T47D (cell line): ENCODE data around the gene FNDC3B.
"Not testable (repeated sequence)": the region's sequence is repeated elsewhere in the genome, so short reads cannot be mapped to it uniquely, and the experiment has no call there.

Source experiments
- DNase-seq, 2 experiments: peaks; one replicate each; pipeline versions ENCODE4 v3.0.0 to v3.0.0-alpha.2; 2011 to 2012; ENCODE audit warnings: low read depth in 1 of 2, low spot score in 1 of 2
- JUND ChIP-seq: IDR thresholded peaks from 2 replicates; pipeline ENCODE4 v1.6.1; 2012; ENCODE audit warnings: low read depth
- in situ Hi-C: cut with HindIII; loops from 2 replicates; pipeline ENCODE4 v1.10.0; 2016; ENCODE audit warnings: low sequenced_read_pairs, low pct_unique_long_range_greater_than_20kb

Gene FNDC3B

DNA sequence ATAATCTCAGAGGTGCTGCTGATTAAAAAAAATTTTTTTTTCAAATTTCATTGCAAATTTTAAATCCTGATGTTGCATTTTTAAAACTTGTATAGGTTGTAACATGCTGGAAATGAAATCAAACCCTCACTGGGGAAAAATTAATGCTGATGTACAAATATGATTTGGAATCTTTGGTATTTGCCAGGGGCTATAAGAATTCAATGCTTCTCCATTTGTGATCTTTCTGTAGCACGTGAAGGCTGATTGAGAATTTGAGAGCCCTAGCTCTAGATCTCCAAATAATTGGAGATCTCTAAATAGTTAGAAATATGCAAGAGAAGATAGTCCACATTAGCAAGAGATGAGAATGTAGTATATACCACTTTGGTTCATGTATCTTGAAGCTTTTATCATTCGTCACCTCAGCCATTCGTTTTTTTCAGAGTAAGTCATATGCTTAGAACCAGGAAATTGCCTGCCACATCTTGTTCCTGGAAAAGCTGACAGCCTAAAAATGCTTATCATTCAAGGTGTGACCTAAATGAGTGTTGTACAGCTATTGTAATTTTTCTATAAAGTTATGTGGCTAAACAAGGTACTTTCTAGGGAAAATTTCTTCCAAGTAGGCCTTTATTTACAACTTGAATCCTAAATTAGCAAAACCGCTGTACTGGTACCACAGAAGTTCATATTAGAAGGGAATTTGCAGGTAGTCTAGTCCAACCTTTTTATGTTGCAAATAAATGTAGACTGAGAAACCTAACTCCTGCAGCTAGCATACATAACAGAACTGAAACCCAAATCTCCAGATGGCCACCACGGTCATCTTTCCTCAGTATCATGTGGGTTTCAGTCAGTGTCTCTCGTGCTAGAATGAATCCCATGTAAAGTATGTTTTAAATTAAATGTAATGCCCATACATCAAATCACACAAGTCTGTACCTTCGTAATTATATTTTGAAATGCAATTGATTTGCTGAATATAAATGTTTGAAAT lies 48.5 kb downstream of the FNDC3B start:
- TF ChIP-seq JUND, result no peak
- in situ Hi-C loops, result no loop called here
- no peak for DNase-seq

DNA sequence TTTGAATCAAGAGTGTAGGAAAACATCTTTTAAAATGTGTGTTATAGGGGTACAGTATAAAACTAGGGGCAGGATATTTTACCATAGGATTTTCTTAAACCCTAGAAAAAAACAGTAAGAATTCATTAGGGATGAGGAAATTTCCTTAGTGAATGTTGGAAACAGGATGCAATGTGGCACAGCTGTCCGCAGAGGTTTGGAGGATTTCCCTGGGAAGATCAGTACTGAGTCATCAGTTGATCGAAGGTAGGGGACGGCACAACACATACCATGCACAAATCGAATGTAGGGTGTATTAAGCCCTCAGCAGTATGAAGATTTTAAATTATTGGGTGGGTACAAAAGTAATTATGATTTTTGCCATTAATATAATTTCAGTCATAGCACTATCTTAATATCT lies 49.9 kb downstream of the FNDC3B start:
- in situ Hi-C loops, result no loop called here
- TF ChIP-seq JUND, result no peak
- no peak for DNase-seq

DNA sequence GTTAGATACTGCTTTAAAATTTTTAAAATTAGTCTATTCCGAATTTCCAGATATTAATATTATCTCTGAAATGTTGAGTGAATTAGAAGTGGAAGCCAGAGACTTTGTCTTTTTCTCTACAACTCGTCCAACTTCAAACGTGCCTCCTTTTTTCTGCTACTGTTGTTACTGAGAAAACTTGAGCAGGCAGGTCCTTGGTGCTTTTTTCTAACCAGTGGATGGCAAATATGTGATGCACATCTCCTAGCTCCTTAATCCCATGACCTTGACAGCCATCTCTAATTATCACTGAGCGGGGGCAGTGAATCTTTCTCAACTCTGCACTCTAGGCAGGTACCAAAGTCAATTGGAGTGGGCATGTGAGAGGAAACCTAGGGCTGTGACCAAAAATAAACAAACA lies 50.7 kb downstream of the FNDC3B start:
- no peak for DNase-seq
- in situ Hi-C loops, result no loop called here
- TF ChIP-seq JUND, result no peak

DNA sequence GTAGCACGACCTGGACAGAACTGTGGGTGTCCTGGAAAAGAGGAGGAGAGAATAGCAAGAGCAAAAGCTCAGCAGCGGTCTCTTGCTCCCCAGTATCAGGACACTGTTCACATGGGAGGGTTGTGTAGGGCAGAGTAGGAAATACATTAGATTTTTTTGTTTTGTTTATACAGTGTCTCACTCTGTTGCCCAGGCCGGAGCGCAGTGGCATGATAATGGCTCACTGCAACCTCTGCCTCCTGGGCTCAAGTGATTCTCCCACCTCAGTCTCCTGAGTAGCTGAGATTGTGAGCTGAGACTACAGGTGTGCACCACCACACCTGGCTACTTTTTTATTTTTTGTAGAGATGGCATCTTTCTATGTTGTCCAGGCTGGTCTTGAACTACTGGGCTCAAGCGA lies 53.3 kb downstream of the FNDC3B start:
- in situ Hi-C loops, result no loop called here
- no peak for TF ChIP-seq JUND
- no peak for DNase-seq

DNA sequence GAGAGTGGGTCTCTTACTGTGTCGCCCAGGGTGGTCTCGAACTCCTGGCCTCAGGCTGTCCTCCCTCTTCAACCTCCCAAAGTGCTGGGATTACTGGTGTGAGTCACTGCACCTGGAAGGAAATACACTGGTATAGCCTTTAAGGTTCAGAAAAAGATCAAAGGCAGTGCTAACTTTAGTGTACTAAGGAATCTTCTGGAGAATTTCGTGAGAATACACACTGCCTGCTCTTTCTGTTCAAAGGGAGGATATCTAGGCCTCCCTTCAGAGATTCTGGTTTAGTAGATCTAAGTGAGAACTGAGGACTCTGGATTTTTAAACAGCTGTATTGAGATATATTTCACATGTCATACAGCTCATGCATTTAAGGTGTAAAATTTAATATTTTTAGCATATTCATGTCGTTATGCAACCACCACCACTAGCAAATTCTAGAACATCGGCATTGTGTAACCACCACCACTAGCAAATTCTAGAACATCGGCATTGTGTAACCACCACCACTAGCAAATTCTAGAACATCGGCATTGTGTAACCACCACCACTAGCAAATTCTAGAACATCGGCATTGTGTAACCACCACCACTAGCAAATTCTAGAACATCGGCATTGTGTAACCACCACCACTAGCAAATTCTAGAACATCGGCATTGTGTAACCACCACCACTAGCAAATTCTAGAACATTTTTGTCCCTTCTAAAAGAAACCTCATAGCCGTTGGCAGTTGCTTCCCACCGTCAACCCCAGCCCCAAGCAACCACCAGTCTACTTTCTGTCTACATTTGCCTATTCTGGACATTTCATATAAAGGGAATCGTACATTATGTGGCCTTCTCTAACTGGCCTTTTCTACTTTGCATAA lies 54.4 kb downstream of the FNDC3B start:
- in situ Hi-C loops, DNase-seq: not testable (repeated sequence)

DNA sequence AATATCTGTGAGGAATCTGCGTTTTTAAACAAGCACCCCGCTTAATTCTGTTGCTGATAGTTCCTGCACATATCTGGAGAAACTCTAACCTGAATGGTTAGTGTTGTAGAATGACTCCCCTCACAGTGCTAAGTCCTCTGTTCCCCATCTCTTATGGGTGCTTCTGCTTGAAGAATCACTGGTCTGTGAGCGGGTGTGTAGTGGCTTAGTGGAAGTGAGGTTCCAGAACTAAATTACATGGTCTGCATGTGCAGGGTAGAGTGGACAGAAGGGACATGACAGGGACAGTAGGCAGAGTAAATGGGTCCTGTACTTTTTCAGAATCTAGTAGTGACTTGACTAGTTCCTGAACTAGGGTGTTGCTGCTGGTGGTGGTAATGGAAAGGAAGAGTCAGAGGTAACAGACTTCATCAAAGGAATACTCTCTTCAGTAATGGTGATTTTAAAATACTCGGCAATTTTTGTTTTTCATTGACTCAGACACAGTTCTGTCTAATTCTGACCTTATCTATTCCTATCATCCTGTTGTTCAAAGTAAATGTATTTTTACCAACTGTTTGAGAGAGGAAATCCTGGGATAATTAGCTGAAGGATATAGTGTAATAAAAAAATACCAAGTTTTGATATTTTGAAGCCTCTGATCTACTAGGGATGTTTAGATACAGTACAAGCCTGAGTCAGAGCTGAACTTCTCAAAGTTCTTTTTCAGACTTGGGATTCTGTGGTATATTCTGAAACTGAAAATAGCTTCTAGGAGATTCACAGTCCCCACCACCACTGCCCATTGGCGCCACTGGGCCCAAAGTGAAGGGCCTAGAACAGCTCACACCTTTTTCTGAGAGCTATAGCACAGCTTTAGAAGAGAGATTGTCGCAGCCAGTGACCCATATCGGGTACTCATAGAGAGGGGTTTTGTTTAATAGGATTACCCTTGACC lies 55.5 kb downstream of the FNDC3B start:
- in situ Hi-C loops, result no loop called here
- no peak for TF ChIP-seq JUND
- DNase-seq, result no peak

DNA sequence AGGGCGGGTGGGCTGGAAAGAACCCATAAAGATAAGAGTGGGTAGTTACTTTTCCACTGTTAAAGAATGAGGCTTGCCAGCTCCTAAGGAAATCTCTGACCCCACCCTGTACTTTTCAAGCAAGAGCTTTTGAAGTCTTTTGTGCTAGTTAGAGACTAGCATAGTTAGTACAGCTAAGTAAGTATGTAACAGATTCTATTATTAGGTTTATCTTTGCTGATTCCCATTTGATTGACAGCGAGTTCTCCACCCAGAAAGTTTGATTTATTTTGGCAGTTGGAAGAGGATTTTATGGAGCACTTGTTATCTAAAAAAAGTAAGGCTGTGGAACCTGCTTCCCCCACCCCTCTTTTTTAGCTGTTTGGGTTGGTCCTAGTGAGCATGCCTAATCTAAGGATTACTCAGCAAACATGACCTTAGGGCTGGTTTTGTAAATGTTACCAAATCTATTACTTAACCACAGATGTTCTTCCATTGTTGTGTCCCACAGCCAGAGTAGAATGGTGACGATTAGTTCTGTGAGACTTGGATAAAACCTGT lies 57.6 kb downstream of the FNDC3B start:
- in situ Hi-C loops, result no loop called here
- no peak for DNase-seq
- TF ChIP-seq JUND, result no peak

DNA sequence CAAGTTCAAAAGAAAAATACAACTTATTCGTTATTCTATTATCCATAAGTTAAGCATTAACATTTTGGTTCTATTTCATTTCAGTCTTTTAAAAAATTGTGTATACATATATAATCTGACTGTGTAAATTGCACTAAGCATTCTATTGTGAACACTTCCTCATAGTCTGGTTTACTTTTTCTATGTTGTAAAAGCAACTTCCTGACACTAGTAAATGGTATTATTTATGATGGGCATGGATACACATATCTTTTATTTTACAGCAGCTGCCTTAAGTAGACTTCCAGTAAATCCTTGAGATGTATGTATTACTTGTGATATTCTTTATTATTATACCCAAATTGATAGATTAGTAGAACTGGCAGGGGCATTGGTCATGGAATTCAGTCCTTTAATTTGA lies 58.2 kb downstream of the FNDC3B start:
- in situ Hi-C loops, result no loop called here
- no peak for DNase-seq
- TF ChIP-seq JUND, result no peak

DNA sequence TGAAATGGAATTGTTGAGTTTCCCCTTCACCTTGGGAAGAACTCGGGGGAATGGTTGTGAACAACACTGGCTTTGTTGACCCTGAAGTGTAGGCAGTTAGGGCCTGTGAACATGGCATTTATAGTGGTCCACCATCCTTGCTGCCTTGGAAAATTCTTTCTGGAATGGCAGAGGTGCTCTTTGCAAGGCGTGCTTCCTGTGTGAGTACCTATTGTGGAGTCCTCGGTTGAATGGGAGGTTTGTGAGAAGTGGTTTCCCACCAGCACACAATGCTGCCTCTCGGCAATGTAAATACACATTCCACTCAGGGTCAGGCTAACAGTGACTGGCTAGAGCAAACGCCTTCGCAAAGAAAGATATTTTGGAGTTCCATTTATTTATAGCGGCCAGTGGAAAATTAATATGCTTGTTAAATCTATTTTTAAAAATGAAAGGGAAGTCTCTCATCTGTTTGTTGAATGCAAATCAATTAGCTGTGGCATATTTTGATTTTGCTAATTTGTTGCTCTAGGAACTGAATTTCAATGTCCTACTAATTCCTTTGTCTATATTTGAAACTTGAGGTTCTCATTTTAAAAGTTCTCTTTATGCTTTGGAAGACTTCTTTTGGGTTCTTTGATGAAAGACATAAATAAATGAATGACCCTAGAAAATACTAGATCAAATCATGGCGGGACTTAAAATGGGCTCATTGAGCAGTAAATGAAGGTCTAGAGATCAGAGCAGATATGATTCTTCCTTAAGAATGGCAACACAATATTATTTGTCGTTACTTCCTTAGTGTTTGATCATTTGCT lies 59.5 kb downstream of the FNDC3B start:
- in situ Hi-C loops, result no loop called here
- DNase-seq, result no peak
- TF ChIP-seq JUND, result no peak

DNA sequence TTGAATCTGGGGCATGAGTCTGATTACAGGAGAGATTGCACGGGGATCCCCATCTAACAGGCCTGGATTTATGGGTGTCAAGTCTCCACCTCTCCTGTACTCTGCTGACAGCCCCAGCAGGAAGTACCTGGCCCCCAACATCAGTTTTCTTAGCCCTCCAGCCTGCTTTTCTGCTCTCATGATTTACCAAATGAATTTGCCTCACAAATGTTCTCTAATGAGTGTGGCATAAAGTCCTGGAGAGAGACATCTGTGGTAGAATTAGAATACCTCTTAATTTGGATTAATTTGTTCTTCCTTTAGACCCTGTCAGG lies 60.1 kb downstream of the FNDC3B start:
- no peak for TF ChIP-seq JUND
- in situ Hi-C loops, result no loop called here
- no peak for DNase-seq

DNA sequence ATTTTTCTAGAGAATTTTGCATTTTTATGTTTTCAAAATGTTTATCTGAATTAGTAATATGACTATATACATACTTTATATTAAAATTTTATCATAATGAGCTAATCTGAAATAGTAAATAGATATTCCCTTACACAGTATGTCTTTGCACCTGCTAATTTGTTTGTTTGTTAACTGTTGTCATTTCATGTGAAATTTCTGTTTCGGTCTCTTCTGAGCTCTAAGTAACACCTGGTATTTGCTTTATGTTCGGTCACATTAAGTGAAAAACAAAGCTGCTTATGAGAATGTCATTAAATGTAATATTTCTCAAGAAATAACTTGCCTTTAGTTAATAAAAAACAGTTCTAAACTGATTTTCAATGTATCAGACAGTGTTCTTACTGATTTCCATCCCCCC lies 61.1 kb downstream of the FNDC3B start:
- no peak for DNase-seq
- TF ChIP-seq JUND, result no peak
- in situ Hi-C loops, result no loop called here
